ENCODE data around the gene GRK5.

GRK5 gene

GRCh38 chr10:119494236-119495020 lies 287.1 kb downstream of the GRK5 start:
- peak; percentile 48 for DNase-seq (ENCODE audit: low read depth)

GRCh38 chr10:119495021-119495505 lies 287.7 kb downstream of the GRK5 start:
- no peak for TF ChIP-seq CTCF (IDR thresholded peaks at IDR 0.05; ENCODE audit: control insufficient read depth, extremely low read depth, insufficient read depth)
- DNase-seq (ENCODE audit: low read depth), result no peak
- no peak overlapping the region for H3K4me3 ChIP-seq (ENCODE audit: low read depth, low read length)

More at GRCh38 chr10:119494236-119495020, 287.1 kb downstream of the GRK5 start:
- TF ChIP-seq CTCF (IDR thresholded peaks at IDR 0.05; ENCODE audit: control insufficient read depth, extremely low read depth, insufficient read depth), result no peak
- H3K4me3 ChIP-seq (ENCODE audit: low read depth, low read length), result no peak overlapping the region

GRCh38 chr10:119495545-119495944 lies 288.2 kb downstream of the GRK5 start:
- DNase-seq (ENCODE audit: low read depth), result no peak
- TF ChIP-seq CTCF (IDR thresholded peaks at IDR 0.05; ENCODE audit: control insufficient read depth, extremely low read depth, insufficient read depth), result no peak
- H3K4me3 ChIP-seq (ENCODE audit: low read depth, low read length), result no peak overlapping the region

- no peak overlapping the region for H3K4me3 ChIP-seq (ENCODE audit: low read depth, low read length)
- DNase-seq (ENCODE audit: low read depth), result no peak
- TF ChIP-seq CTCF (IDR thresholded peaks at IDR 0.05; ENCODE audit: control insufficient read depth, extremely low read depth, insufficient read depth), result no peak
These were observed 288.9 kb downstream of the GRK5 start for GRCh38 chr10:119496273-119496672.

- no peak for DNase-seq (ENCODE audit: low read depth)
- H3K4me3 ChIP-seq (ENCODE audit: low read depth, low read length), result no peak overlapping the region
- TF ChIP-seq CTCF (IDR thresholded peaks at IDR 0.05; ENCODE audit: control insufficient read depth, extremely low read depth, insufficient read depth), result no peak
These were observed 289.9 kb downstream of the GRK5 start for GRCh38 chr10:119497243-119497642.

- no peak for DNase-seq (ENCODE audit: low read depth)
- H3K4me3 ChIP-seq (ENCODE audit: low read depth, low read length), result no peak overlapping the region
- no peak for TF ChIP-seq CTCF (IDR thresholded peaks at IDR 0.05; ENCODE audit: control insufficient read depth, extremely low read depth, insufficient read depth)
These were observed 291.7 kb downstream of the GRK5 start for GRCh38 chr10:119498889-119499676.
